ENCODE measurements around the gene GBP6. TPM values are rescaled to one million over a fixed set of nuclear protein-coding genes. Genes with fewer than 3 reads are reported as not detected.
"Not testable (repeated sequence)": the region's sequence is repeated elsewhere in the genome, so short reads cannot be mapped to it uniquely, and the experiment has no call there.

The GBP6 gene
- polyA plus RNA-seq, 1 experiment = not detected

DNA sequence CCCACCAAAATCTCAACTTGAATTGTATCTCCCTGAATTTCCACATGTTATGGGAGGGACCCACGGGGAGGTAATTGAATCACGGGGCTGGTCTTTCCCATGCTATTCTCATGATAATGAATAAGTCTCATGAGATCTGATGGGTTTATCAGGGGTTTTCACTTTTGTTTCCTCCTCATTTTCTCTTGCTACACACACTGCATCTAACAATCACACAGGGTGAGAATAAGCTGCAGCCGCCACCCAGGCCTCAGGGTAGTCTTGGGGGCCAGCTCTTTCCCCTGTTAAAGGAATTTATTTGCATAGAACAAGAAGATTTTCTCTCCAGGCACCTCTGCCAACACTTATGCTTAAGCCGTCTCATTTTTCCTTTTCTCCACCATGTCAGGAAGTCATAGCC is 26.0 kb upstream of the GBP6 start:
- ChIA-PET POLR2A (no interaction called here), CTCF (no interaction called here)
- Histone ChIP-seq H3K27ac (ENCODE audit: low read depth, low read length) (no peak overlapping the region), H3K27me3 (ENCODE audit: control insufficient read depth, insufficient read depth, low read length) (no peaks in the 10 kb centered on the region), H3K4me3 (ENCODE audit: low read depth, low read length) (no peak overlapping the region), H3K9me3 (ENCODE audit: control insufficient read depth, insufficient read depth, low read length) (no peaks in the 10 kb centered on the region)
- no peak for DNase-seq (ENCODE audit: low read depth, low spot score)
- TF ChIP-seq CTCF (IDR thresholded peaks at IDR 0.05; ENCODE audit: low read depth, low read length) = no peak

DNA sequence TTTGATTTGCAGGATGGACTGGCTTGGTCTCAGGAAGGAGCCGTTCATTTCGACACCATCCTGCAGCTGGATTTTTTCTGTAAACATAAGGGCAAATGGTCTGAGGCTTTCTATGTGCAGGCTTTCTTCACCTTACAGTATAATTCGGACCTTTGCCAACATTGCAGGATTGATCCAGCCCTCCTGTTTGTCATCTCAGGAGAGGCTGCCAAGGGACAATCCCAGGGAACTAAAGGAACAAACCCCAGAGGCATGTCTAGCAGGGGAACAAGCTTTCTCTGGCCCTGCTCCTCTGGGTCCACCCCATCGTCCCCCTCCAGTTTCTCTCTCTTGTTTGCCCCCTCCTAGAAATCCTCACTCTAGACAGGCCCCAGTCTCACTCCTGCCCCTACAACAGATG is 24.8 kb upstream of the GBP6 start:
- POLR2A ChIA-PET = no interaction called here
- H3K4me3 ChIP-seq (ENCODE audit: low read depth, low read length) = no peak overlapping the region

GRCh38 chr1:89345479-89345878 is 18.4 kb upstream of the GBP6 start:
- H3K9me3 ChIP-seq (ENCODE audit: control insufficient read depth, insufficient read depth, low read length); POLR2A ChIA-PET; H3K27me3 ChIP-seq (ENCODE audit: control insufficient read depth, insufficient read depth, low read length); H3K4me3 ChIP-seq (ENCODE audit: low read depth, low read length); CTCF ChIA-PET; DNase-seq (ENCODE audit: low read depth, low spot score); H3K27ac ChIP-seq (ENCODE audit: low read depth, low read length): not testable (repeated sequence)

More for the DNA sequence above, 24.8 kb upstream of the GBP6 start:
- Histone ChIP-seq H3K27me3 (ENCODE audit: control insufficient read depth, insufficient read depth, low read length) (no peaks in the 10 kb centered on the region), H3K9me3 (ENCODE audit: control insufficient read depth, insufficient read depth, low read length) (no peaks in the 10 kb centered on the region), H3K27ac (ENCODE audit: low read depth, low read length) (no peak overlapping the region)
- CTCF ChIA-PET = no interaction called here
- no peak for TF ChIP-seq CTCF (IDR thresholded peaks at IDR 0.05; ENCODE audit: low read depth, low read length)
- DNase-seq (ENCODE audit: low read depth, low spot score) = no peak

GRCh38 chr1:89347296-89347695 is 16.6 kb upstream of the GBP6 start:
- ChIA-PET CTCF (no interaction called here), POLR2A (no interaction called here)
- no peak for DNase-seq (ENCODE audit: low read depth, low spot score)
- no peaks in the 10 kb centered on the region for H3K27me3 ChIP-seq (ENCODE audit: control insufficient read depth, insufficient read depth, low read length)
- no peak overlapping the region for H3K4me3 ChIP-seq (ENCODE audit: low read depth, low read length)
- TF ChIP-seq CTCF (IDR thresholded peaks at IDR 0.05; ENCODE audit: low read depth, low read length) = no peak
- H3K27ac ChIP-seq (ENCODE audit: low read depth, low read length) = no peak overlapping the region
- no peaks in the 10 kb centered on the region for H3K9me3 ChIP-seq (ENCODE audit: control insufficient read depth, insufficient read depth, low read length)

- H3K4me3 ChIP-seq (ENCODE audit: low read depth, low read length) = no peak overlapping the region
- TF ChIP-seq CTCF (IDR thresholded peaks at IDR 0.05; ENCODE audit: low read depth, low read length) = no peak
- ChIA-PET POLR2A (no interaction called here), CTCF (interaction anchor here (1.1 kb wide), 1 partner anchor 8 kb away, joined by 5 read pairs; no protein-coding TSS in a partner anchor)
- no peak overlapping the region for H3K27ac ChIP-seq (ENCODE audit: low read depth, low read length)
- DNase-seq (ENCODE audit: low read depth, low spot score) = no peak
- no peaks in the 10 kb centered on the region for H3K27me3 ChIP-seq (ENCODE audit: control insufficient read depth, insufficient read depth, low read length)
- H3K9me3 ChIP-seq (ENCODE audit: control insufficient read depth, insufficient read depth, low read length) = no peaks in the 10 kb centered on the region
Measured at GRCh38 chr1:89350298-89350697, 13.6 kb upstream of the GBP6 start.

All from AG04450 (cell line).